ENCODE results near the gene UPP2. TPM values are rescaled to one million over a fixed set of nuclear protein-coding genes. Genes with fewer than 3 reads are reported as not detected.

The UPP2 gene
- total RNA-seq, 1 donor from 2014 or later: not detected

- no peak for DNase-seq (ENCODE audit: low spot score)
- Mint-ChIP-seq H3K9me3 (no peaks in the 10 kb centered on the region), H3K27ac (no peak overlapping the region), H3K27me3 (ENCODE audit: insufficient read depth) (peaks cover 2% of the 10 kb centered on the region), H3K4me1 (ENCODE audit: low read depth) (no peaks in the 10 kb centered on the region), H3K4me3 (no peak overlapping the region), H3K36me3 (ENCODE audit: low read depth) (no peaks in the 10 kb centered on the region)
- intact Hi-C loops (cut with micrococcal nuclease): no loop called here
Measured at GRCh38 chr2:158094487-158095092, 7.1 kb upstream of the UPP2 start.

GRCh38 chr2:158095269-158095668, 6.4 kb upstream of the UPP2 start:
- H3K4me1 Mint-ChIP-seq (ENCODE audit: low read depth): no peaks in the 10 kb centered on the region
- H3K4me3 Mint-ChIP-seq: no peak overlapping the region
- no peaks in the 10 kb centered on the region for H3K9me3 Mint-ChIP-seq
- peaks cover 2% of the 10 kb centered on the region for H3K27me3 Mint-ChIP-seq (ENCODE audit: insufficient read depth)
- H3K27ac Mint-ChIP-seq: no peak overlapping the region
- intact Hi-C loops (cut with micrococcal nuclease): no loop called here
- H3K36me3 Mint-ChIP-seq (ENCODE audit: low read depth): no peaks in the 10 kb centered on the region
- DNase-seq (ENCODE audit: low spot score): no peak

GRCh38 chr2:158095912-158096311, 5.8 kb upstream of the UPP2 start:
- intact Hi-C loops (cut with micrococcal nuclease): no loop called here
- no peak for DNase-seq (ENCODE audit: low spot score)
- no peaks in the 10 kb centered on the region for H3K36me3 Mint-ChIP-seq (ENCODE audit: low read depth)
- H3K27me3 Mint-ChIP-seq (ENCODE audit: insufficient read depth): peaks cover 2% of the 10 kb centered on the region
- H3K27ac Mint-ChIP-seq: no peak overlapping the region
- H3K4me3 Mint-ChIP-seq: no peak overlapping the region
- no peaks in the 10 kb centered on the region for H3K9me3 Mint-ChIP-seq
- no peaks in the 10 kb centered on the region for H3K4me1 Mint-ChIP-seq (ENCODE audit: low read depth)

- Mint-ChIP-seq H3K36me3 (ENCODE audit: low read depth) (no peaks in the 10 kb centered on the region), H3K4me3 (no peak overlapping the region), H3K27me3 (ENCODE audit: insufficient read depth) (peaks cover 2% of the 10 kb centered on the region), H3K9me3 (no peaks in the 10 kb centered on the region), H3K27ac (no peak overlapping the region), H3K4me1 (ENCODE audit: low read depth) (no peaks in the 10 kb centered on the region)
- intact Hi-C loops (cut with micrococcal nuclease): no loop called here
- no peak for DNase-seq (ENCODE audit: low spot score)
Measured at GRCh38 chr2:158097481-158097880, 4.2 kb upstream of the UPP2 start.

GRCh38 chr2:158098178-158098577, 3.5 kb upstream of the UPP2 start:
- Mint-ChIP-seq H3K9me3 (no peaks in the 10 kb centered on the region), H3K4me3 (no peak overlapping the region), H3K4me1 (ENCODE audit: low read depth) (no peaks in the 10 kb centered on the region), H3K27me3 (ENCODE audit: insufficient read depth) (peaks cover 2% of the 10 kb centered on the region), H3K27ac (no peak overlapping the region), H3K36me3 (ENCODE audit: low read depth) (no peaks in the 10 kb centered on the region)
- no peak for DNase-seq (ENCODE audit: low spot score)
- intact Hi-C loops (cut with micrococcal nuclease): no loop called here

- Mint-ChIP-seq H3K9me3 (no peaks in the 10 kb centered on the region), H3K27ac (no peak overlapping the region), H3K4me1 (ENCODE audit: low read depth) (no peaks in the 10 kb centered on the region), H3K4me3 (no peak overlapping the region), H3K36me3 (ENCODE audit: low read depth) (no peaks in the 10 kb centered on the region), H3K27me3 (ENCODE audit: insufficient read depth) (peaks cover 4% of the 10 kb centered on the region)
- no peak for DNase-seq (ENCODE audit: low spot score)
- intact Hi-C loops (cut with micrococcal nuclease): no loop called here
Measured at GRCh38 chr2:158099716-158100115, 2.0 kb upstream of the UPP2 start.

- intact Hi-C loops (cut with micrococcal nuclease): no loop called here
- Mint-ChIP-seq H3K4me3 (no peak overlapping the region), H3K27ac (no peak overlapping the region), H3K27me3 (ENCODE audit: insufficient read depth) (peaks cover 5% of the 10 kb centered on the region), H3K36me3 (ENCODE audit: low read depth) (no peaks in the 10 kb centered on the region), H3K9me3 (no peaks in the 10 kb centered on the region), H3K4me1 (ENCODE audit: low read depth) (no peaks in the 10 kb centered on the region)
- no peak for DNase-seq (ENCODE audit: low spot score)
Measured at GRCh38 chr2:158100411-158100810, 1.3 kb upstream of the UPP2 start.

- H3K36me3 Mint-ChIP-seq (ENCODE audit: low read depth): no peaks in the 10 kb centered on the region
- DNase-seq (ENCODE audit: low spot score): no peak
- intact Hi-C loops (cut with micrococcal nuclease): no loop called here
- H3K4me1 Mint-ChIP-seq (ENCODE audit: low read depth): no peaks in the 10 kb centered on the region
- no peak overlapping the region for H3K4me3 Mint-ChIP-seq
- peaks cover 4% of the 10 kb centered on the region for H3K27me3 Mint-ChIP-seq (ENCODE audit: insufficient read depth)
- no peaks in the 10 kb centered on the region for H3K9me3 Mint-ChIP-seq
- no peak overlapping the region for H3K27ac Mint-ChIP-seq
Measured at GRCh38 chr2:158102446-158102845, 770 bp downstream of the UPP2 start.

GRCh38 chr2:158103411-158104012, 1.8 kb downstream of the UPP2 start:
- Mint-ChIP-seq H3K9me3 (no peaks in the 10 kb centered on the region), H3K27ac (no peak overlapping the region), H3K27me3 (ENCODE audit: insufficient read depth) (peaks cover 4% of the 10 kb centered on the region), H3K4me1 (ENCODE audit: low read depth) (no peaks in the 10 kb centered on the region), H3K4me3 (no peak overlapping the region), H3K36me3 (ENCODE audit: low read depth) (no peaks in the 10 kb centered on the region)
- DNase-seq (ENCODE audit: low spot score): no peak
- intact Hi-C loops (cut with micrococcal nuclease): no loop called here

GRCh38 chr2:158104903-158105302, 3.2 kb downstream of the UPP2 start:
- intact Hi-C loops (cut with micrococcal nuclease): no loop called here
- H3K36me3 Mint-ChIP-seq (ENCODE audit: low read depth): no peaks in the 10 kb centered on the region
- no peak overlapping the region for H3K27ac Mint-ChIP-seq
- no peaks in the 10 kb centered on the region for H3K9me3 Mint-ChIP-seq
- peaks cover 6% of the 10 kb centered on the region for H3K27me3 Mint-ChIP-seq (ENCODE audit: insufficient read depth)
- no peak for DNase-seq (ENCODE audit: low spot score)
- no peak overlapping the region for H3K4me3 Mint-ChIP-seq
- no peaks in the 10 kb centered on the region for H3K4me1 Mint-ChIP-seq (ENCODE audit: low read depth)

GRCh38 chr2:158112992-158113391, 11.3 kb downstream of the UPP2 start:
- no peak for DNase-seq (ENCODE audit: low spot score)
- Mint-ChIP-seq H3K36me3 (ENCODE audit: low read depth) (no peaks in the 10 kb centered on the region), H3K4me1 (ENCODE audit: low read depth) (no peaks in the 10 kb centered on the region), H3K4me3 (no peak overlapping the region), H3K27ac (no peak overlapping the region), H3K9me3 (no peaks in the 10 kb centered on the region), H3K27me3 (ENCODE audit: insufficient read depth) (peaks cover 5% of the 10 kb centered on the region)
- intact Hi-C loops (cut with micrococcal nuclease): no loop called here

GRCh38 chr2:158113741-158114295, 12.1 kb downstream of the UPP2 start:
- no peak overlapping the region for H3K4me3 Mint-ChIP-seq
- H3K27me3 Mint-ChIP-seq (ENCODE audit: insufficient read depth): peaks cover 5% of the 10 kb centered on the region
- intact Hi-C loops (cut with micrococcal nuclease): no loop called here
- H3K27ac Mint-ChIP-seq: no peak overlapping the region
- H3K4me1 Mint-ChIP-seq (ENCODE audit: low read depth): no peaks in the 10 kb centered on the region
- DNase-seq (ENCODE audit: low spot score): no peak
- H3K9me3 Mint-ChIP-seq: no peaks in the 10 kb centered on the region
- H3K36me3 Mint-ChIP-seq (ENCODE audit: low read depth): no peaks in the 10 kb centered on the region

- intact Hi-C loops (cut with micrococcal nuclease): no loop called here
- no peaks in the 10 kb centered on the region for H3K9me3 Mint-ChIP-seq
- H3K27ac Mint-ChIP-seq: no peak overlapping the region
- H3K27me3 Mint-ChIP-seq (ENCODE audit: insufficient read depth): peaks cover 2% of the 10 kb centered on the region
- no peaks in the 10 kb centered on the region for H3K4me1 Mint-ChIP-seq (ENCODE audit: low read depth)
- no peaks in the 10 kb centered on the region for H3K36me3 Mint-ChIP-seq (ENCODE audit: low read depth)
- H3K4me3 Mint-ChIP-seq: no peak overlapping the region
- DNase-seq (ENCODE audit: low spot score): no peak
Measured at GRCh38 chr2:158114516-158114915, 12.8 kb downstream of the UPP2 start.
